Activated naive CD4-positive, alpha-beta T cell treated with anti-CD3 and anti-CD28 coated beads, Interleukin-2, amount 50 U/mL, for 24 hours (primary cell): ENCODE measurements around the gene WDR70.
"Not testable (repeated sequence)": the region's sequence is repeated elsewhere in the genome, so short reads cannot be mapped to it uniquely, and the experiment has no call there.

Source experiments
- H3K27ac Mint-ChIP-seq: one replicate; pipeline ENCODE4 v1.8.0; 2021; ENCODE audit warnings: mild to moderate bottlenecking, mixed read lengths
- H3K27me3 Mint-ChIP-seq: one replicate; pipeline ENCODE4 v1.8.0; 2021; ENCODE audit warnings: mixed read lengths
- H3K36me3 Mint-ChIP-seq: one replicate; pipeline ENCODE4 v1.8.0; 2021; ENCODE audit warnings: mixed read lengths
- H3K4me1 Mint-ChIP-seq: one replicate; pipeline ENCODE4 v1.8.0; 2021; ENCODE audit warnings: mixed read lengths
- H3K4me3 Mint-ChIP-seq: one replicate; pipeline ENCODE4 v1.8.0; 2021; ENCODE audit warnings: mild to moderate bottlenecking, mixed read lengths
- H3K9me3 Mint-ChIP-seq: one replicate; pipeline ENCODE4 v1.8.0; 2021; ENCODE audit warnings: mixed read lengths

WDR70 gene

GRCh38 chr5:37569466-37569865 is 190.3 kb downstream of the WDR70 start:
- peaks cover 1% of the 10 kb centered on the region for H3K9me3 Mint-ChIP-seq
- H3K27me3 Mint-ChIP-seq = no peaks in the 10 kb centered on the region
- H3K4me1 Mint-ChIP-seq = peaks cover 1% of the 10 kb centered on the region
- no peak overlapping the region for H3K4me3 Mint-ChIP-seq
- no peak overlapping the region for H3K27ac Mint-ChIP-seq
- H3K36me3 Mint-ChIP-seq = peaks cover 25% of the 10 kb centered on the region

GRCh38 chr5:37570597-37570996 is 191.5 kb downstream of the WDR70 start:
- Mint-ChIP-seq H3K27ac (no peak overlapping the region), H3K4me1 (peaks cover 8% of the 10 kb centered on the region), H3K4me3 (no peak overlapping the region), H3K9me3 (peaks cover 5% of the 10 kb centered on the region), H3K36me3 (peaks cover 29% of the 10 kb centered on the region), H3K27me3 (no peaks in the 10 kb centered on the region)

- Mint-ChIP-seq H3K27me3 (no peaks in the 10 kb centered on the region), H3K27ac (no peak overlapping the region), H3K36me3 (peaks cover 29% of the 10 kb centered on the region), H3K4me1 (peaks cover 18% of the 10 kb centered on the region), H3K4me3 (no peak overlapping the region), H3K9me3 (peaks cover 5% of the 10 kb centered on the region)
Measured at GRCh38 chr5:37571985-37572384, 192.9 kb downstream of the WDR70 start.

- no peak overlapping the region for H3K4me3 Mint-ChIP-seq
- no peak overlapping the region for H3K27ac Mint-ChIP-seq
- H3K27me3 Mint-ChIP-seq = no peaks in the 10 kb centered on the region
- H3K9me3 Mint-ChIP-seq = peaks cover 5% of the 10 kb centered on the region
- peaks cover 32% of the 10 kb centered on the region for H3K36me3 Mint-ChIP-seq
- peaks cover 18% of the 10 kb centered on the region for H3K4me1 Mint-ChIP-seq
Measured at GRCh38 chr5:37575541-37576489, 196.7 kb downstream of the WDR70 start.

- Mint-ChIP-seq H3K4me3 (no peak overlapping the region), H3K4me1 (peaks cover 18% of the 10 kb centered on the region), H3K36me3 (peaks cover 32% of the 10 kb centered on the region), H3K27ac (no peak overlapping the region), H3K9me3 (peaks cover 5% of the 10 kb centered on the region), H3K27me3 (no peaks in the 10 kb centered on the region)
Measured at GRCh38 chr5:37576552-37576951, 197.4 kb downstream of the WDR70 start.

- Mint-ChIP-seq H3K27ac (no peak overlapping the region), H3K4me3 (no peak overlapping the region), H3K36me3 (peaks cover 21% of the 10 kb centered on the region), H3K9me3 (peaks cover 5% of the 10 kb centered on the region), H3K27me3 (no peaks in the 10 kb centered on the region), H3K4me1 (peaks cover 18% of the 10 kb centered on the region)
Measured at GRCh38 chr5:37578176-37578575, 199.1 kb downstream of the WDR70 start.

- Mint-ChIP-seq H3K27ac (no peak overlapping the region), H3K4me1 (peaks cover 11% of the 10 kb centered on the region), H3K9me3 (no peaks in the 10 kb centered on the region), H3K27me3 (no peaks in the 10 kb centered on the region), H3K36me3 (peaks cover 8% of the 10 kb centered on the region), H3K4me3 (no peak overlapping the region)
Measured at GRCh38 chr5:37580106-37580505, 201.0 kb downstream of the WDR70 start.

GRCh38 chr5:37582202-37582601 is 203.1 kb downstream of the WDR70 start:
- Mint-ChIP-seq H3K9me3 (no peaks in the 10 kb centered on the region), H3K27me3 (no peaks in the 10 kb centered on the region), H3K27ac (no peak overlapping the region), H3K36me3 (peaks cover 8% of the 10 kb centered on the region), H3K4me3 (no peak overlapping the region), H3K4me1 (no peaks in the 10 kb centered on the region)

- Mint-ChIP-seq H3K9me3 (peaks cover 19% of the 10 kb centered on the region), H3K36me3 (peaks cover 25% of the 10 kb centered on the region)
- not testable (repeated sequence) for H3K4me1 Mint-ChIP-seq, H3K27ac Mint-ChIP-seq, H3K27me3 Mint-ChIP-seq, H3K4me3 Mint-ChIP-seq
Measured at GRCh38 chr5:37593292-37593691, 214.2 kb downstream of the WDR70 start.

GRCh38 chr5:37594864-37595263 is 215.7 kb downstream of the WDR70 start:
- not testable (repeated sequence) for H3K27ac Mint-ChIP-seq, H3K4me3 Mint-ChIP-seq, H3K4me1 Mint-ChIP-seq, H3K27me3 Mint-ChIP-seq
- H3K9me3 Mint-ChIP-seq = peaks cover 25% of the 10 kb centered on the region
- peaks cover 32% of the 10 kb centered on the region for H3K36me3 Mint-ChIP-seq

- H3K9me3 Mint-ChIP-seq = peaks cover 23% of the 10 kb centered on the region
- H3K36me3 Mint-ChIP-seq = peaks cover 31% of the 10 kb centered on the region
- no peaks in the 10 kb centered on the region for H3K4me1 Mint-ChIP-seq
- no peak overlapping the region for H3K4me3 Mint-ChIP-seq
- H3K27ac Mint-ChIP-seq = no peak overlapping the region
- no peaks in the 10 kb centered on the region for H3K27me3 Mint-ChIP-seq
Measured at GRCh38 chr5:37598733-37599132, 219.6 kb downstream of the WDR70 start.

GRCh38 chr5:37601163-37601562 is 222.0 kb downstream of the WDR70 start:
- H3K4me3 Mint-ChIP-seq = no peak overlapping the region
- H3K36me3 Mint-ChIP-seq = peaks cover 31% of the 10 kb centered on the region
- no peaks in the 10 kb centered on the region for H3K27me3 Mint-ChIP-seq
- H3K27ac Mint-ChIP-seq = no peak overlapping the region
- H3K9me3 Mint-ChIP-seq = peaks cover 19% of the 10 kb centered on the region
- H3K4me1 Mint-ChIP-seq = no peaks in the 10 kb centered on the region

GRCh38 chr5:37603072-37603471 is 224.0 kb downstream of the WDR70 start:
- H3K27ac Mint-ChIP-seq = no peak overlapping the region

GRCh38 chr5:37604290-37604689 is 225.2 kb downstream of the WDR70 start:
- Mint-ChIP-seq H3K27ac (no peak overlapping the region), H3K27me3 (no peaks in the 10 kb centered on the region), H3K4me3 (no peak overlapping the region), H3K4me1 (no peaks in the 10 kb centered on the region), H3K9me3 (peaks cover 8% of the 10 kb centered on the region), H3K36me3 (peaks cover 26% of the 10 kb centered on the region)

More at GRCh38 chr5:37603072-37603471, 224.0 kb downstream of the WDR70 start:
- Mint-ChIP-seq H3K36me3 (peaks cover 28% of the 10 kb centered on the region), H3K4me3 (no peak overlapping the region), H3K9me3 (peaks cover 11% of the 10 kb centered on the region), H3K4me1 (no peaks in the 10 kb centered on the region), H3K27me3 (no peaks in the 10 kb centered on the region)

- Mint-ChIP-seq H3K4me1 (no peaks in the 10 kb centered on the region), H3K36me3 (peaks cover 21% of the 10 kb centered on the region), H3K9me3 (peaks cover 4% of the 10 kb centered on the region), H3K27me3 (no peaks in the 10 kb centered on the region), H3K27ac (no peak overlapping the region), H3K4me3 (no peak overlapping the region)
Measured at GRCh38 chr5:37606148-37606547, 227.0 kb downstream of the WDR70 start.

GRCh38 chr5:37606632-37607248 is 227.6 kb downstream of the WDR70 start:
- H3K27ac Mint-ChIP-seq = no peak overlapping the region
- H3K4me3 Mint-ChIP-seq = no peak overlapping the region
- no peaks in the 10 kb centered on the region for H3K27me3 Mint-ChIP-seq
- H3K4me1 Mint-ChIP-seq = no peaks in the 10 kb centered on the region
- peaks cover 17% of the 10 kb centered on the region for H3K36me3 Mint-ChIP-seq
- H3K9me3 Mint-ChIP-seq = peaks cover 4% of the 10 kb centered on the region
